NCI-H226 (cell line): ENCODE results near the gene CHP2.
"Not testable (repeated sequence)": the region's sequence is repeated elsewhere in the genome, so short reads cannot be mapped to it uniquely, and the experiment has no call there.

Source experiments
- DNase-seq: peaks from one replicate; pipeline ENCODE4 v3.0.0-alpha.2; 2015

CHP2 gene

GRCh38 chr16:23754594-23755483 is at the start of gene CHP2:
CHP2 (plus strand) TSS chr16:23755026; CDS start chr16:23755050, 24 bp downstream.
- no peak for DNase-seq

- no peak for DNase-seq
Observed at GRCh38 chr16:23705517-23705902, 49.3 kb upstream of the CHP2 start.

GRCh38 chr16:23706439-23706838 is 48.4 kb upstream of the CHP2 start:
- no peak for DNase-seq

- DNase-seq = no peak
Observed at GRCh38 chr16:23709536-23709935, 45.3 kb upstream of the CHP2 start.

- DNase-seq = no peak
Observed at GRCh38 chr16:23710008-23710407, 44.8 kb upstream of the CHP2 start.

GRCh38 chr16:23710504-23710903 is 44.3 kb upstream of the CHP2 start:
- DNase-seq = no peak

GRCh38 chr16:23711785-23712184 is 43.0 kb upstream of the CHP2 start:
- no peak for DNase-seq

GRCh38 chr16:23712976-23713375 is 41.9 kb upstream of the CHP2 start, which contains the start of gene ERN2:
ERN2 (minus strand) TSS chr16:23713222; CDS start chr16:23713187, 35 bp downstream.
- DNase-seq = no peak

- no peak for DNase-seq
Observed at GRCh38 chr16:23716484-23716883, 38.3 kb upstream of the CHP2 start.

GRCh38 chr16:23722613-23723240 is 32.1 kb upstream of the CHP2 start:
- not testable (repeated sequence) for DNase-seq

GRCh38 chr16:23724096-23724784 is 30.6 kb upstream of the CHP2 start:
- DNase-seq = no peak

- DNase-seq = no peak
Observed at GRCh38 chr16:23724785-23725131, 30.1 kb upstream of the CHP2 start.

- DNase-seq = no peak
Observed at GRCh38 chr16:23726710-23727109, 28.1 kb upstream of the CHP2 start.

- no peak for DNase-seq
Observed at GRCh38 chr16:23728112-23728477, 26.7 kb upstream of the CHP2 start.

GRCh38 chr16:23729503-23730424 is 25.1 kb upstream of the CHP2 start:
- peak; percentile 26 for DNase-seq

GRCh38 chr16:23734176-23734893 is 20.5 kb upstream of the CHP2 start:
- no peak for DNase-seq

- not testable (repeated sequence) for DNase-seq
Observed at GRCh38 chr16:23737423-23738028, 17.3 kb upstream of the CHP2 start.

GRCh38 chr16:23739516-23739915 is 15.3 kb upstream of the CHP2 start:
- no peak for DNase-seq

GRCh38 chr16:23741675-23742303 is 13.0 kb upstream of the CHP2 start:
- DNase-seq = no peak

GRCh38 chr16:23742766-23743165 is 12.1 kb upstream of the CHP2 start:
- DNase-seq = no peak

- DNase-seq = no peak
Observed at GRCh38 chr16:23745263-23745662, 9.6 kb upstream of the CHP2 start.
